Measurements from ENCODE around the gene ZFAND5. TPM values are rescaled to one million over a fixed set of nuclear protein-coding genes. Genes with fewer than 3 reads are reported as not detected.

ZFAND5 gene, protein sequence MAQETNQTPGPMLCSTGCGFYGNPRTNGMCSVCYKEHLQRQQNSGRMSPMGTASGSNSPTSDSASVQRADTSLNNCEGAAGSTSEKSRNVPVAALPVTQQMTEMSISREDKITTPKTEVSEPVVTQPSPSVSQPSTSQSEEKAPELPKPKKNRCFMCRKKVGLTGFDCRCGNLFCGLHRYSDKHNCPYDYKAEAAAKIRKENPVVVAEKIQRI
- total RNA-seq (100 to 1,000 TPM; 180 to 369 TPM), polyA plus RNA-seq (100 to 1,000 TPM; 147 to 159 TPM)
- long read RNA-seq, donor 1, transcript ZFAND5-204 (6 exons, 2,686 nt): minor isoform, 10 of 47 reads
- long read RNA-seq, donor 1, transcript ZFAND5-205 (7 exons, 2,785 nt): major isoform, 24 of 47 reads
- long read RNA-seq, donor 1, partial matches to known transcripts: 6 of 47 reads
- long read RNA-seq, donor 1, other reads (novel, unspliced or antisense): 0 of 47 reads
- long read RNA-seq, donor 2, transcript ZFAND5-205 (7 exons, 2,785 nt): major isoform, 9 of 17 reads
- long read RNA-seq, donor 2, partial matches to known transcripts: 7 of 17 reads
- long read RNA-seq, donor 2, other reads (novel, unspliced or antisense): 0 of 17 reads
- long read RNA-seq, donor 3, transcript ZFAND5-205 (7 exons, 2,785 nt): major isoform, 6 of 14 reads
- long read RNA-seq, donor 3, transcript ZFAND5-204 (6 exons, 2,686 nt): minor isoform, 5 of 14 reads
- long read RNA-seq, donor 3, partial matches to known transcripts: 0 of 14 reads
- long read RNA-seq, donor 3, other reads (novel, unspliced or antisense): 0 of 14 reads
- long read RNA-seq, donor 4, partial matches to known transcripts: 22 of 30 reads
- long read RNA-seq, donor 4, other reads (novel, unspliced or antisense): 0 of 30 reads
- long read RNA-seq, donor 5, transcript ZFAND5-204 (6 exons, 2,686 nt): minor isoform, 17 of 55 reads
- long read RNA-seq, donor 5, transcript ZFAND5-205 (7 exons, 2,785 nt): major isoform, 23 of 55 reads
- long read RNA-seq, donor 5, transcript ZFAND5-206 (4 exons, 553 nt): minor isoform, 6 of 55 reads
- long read RNA-seq, donor 5, partial matches to known transcripts: 7 of 55 reads
- long read RNA-seq, donor 5, other reads (novel, unspliced or antisense): 0 of 55 reads

DNA sequence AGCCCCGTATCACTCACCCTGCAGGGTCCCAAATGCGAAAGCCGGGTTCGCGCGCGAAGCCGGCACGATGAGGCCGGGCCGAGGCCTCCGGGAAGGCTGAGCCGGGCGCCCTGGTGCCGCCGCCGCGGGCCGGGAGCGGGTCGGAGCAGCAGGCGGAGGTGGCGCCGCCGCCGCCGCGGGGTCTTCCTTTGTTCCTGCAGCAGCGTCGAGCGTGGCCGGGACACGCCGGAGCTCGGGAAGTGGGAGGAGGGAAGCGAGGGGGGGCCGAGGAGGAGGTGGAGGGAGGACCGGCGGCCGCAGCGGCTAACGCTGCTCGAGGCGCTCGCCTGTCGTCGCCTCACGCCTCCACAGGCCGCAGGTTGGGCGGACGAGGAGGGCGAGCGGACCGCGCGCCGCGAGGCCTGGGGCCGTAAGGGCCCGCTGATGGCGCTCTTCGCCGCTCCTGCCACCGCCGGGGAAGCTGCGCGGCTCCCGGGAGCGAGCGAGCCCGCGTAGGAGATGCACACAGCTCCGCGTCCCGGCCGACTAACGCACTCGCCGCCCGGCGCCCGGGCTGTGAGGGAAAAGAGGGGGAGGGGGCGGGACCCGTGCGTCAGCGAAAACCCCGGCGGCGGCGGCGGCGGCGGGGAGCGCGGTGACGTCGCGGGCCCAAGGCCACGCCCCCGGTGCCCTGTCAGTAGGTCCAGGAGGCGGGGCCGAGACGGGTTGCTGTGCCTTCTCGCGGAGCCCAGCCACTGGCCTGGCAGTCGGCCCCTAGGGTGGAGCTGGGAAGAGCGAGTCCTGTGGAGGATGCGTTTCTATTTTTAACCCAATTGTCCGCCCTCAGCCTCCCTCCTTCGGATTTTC is at the start of gene ZFAND5:
ZFAND5 (minus strand) TSS at position 530 of the 846 bp plus-strand sequence. CDS start 4,430 bp downstream, outside the sequence.
- peak; percentile 92 for ATAC-seq (ENCODE audit: insufficient read depth, low FRiP score)
- peaks cover 2 to 40% (median 12%) of the 10 kb centered on the region in 5 donors for H3K4me1 ChIP-seq (ENCODE audit: control insufficient read depth in 5 of 5, insufficient read depth in 5 of 5, low read length in 5 of 5)
- peak within 1 kb of the TSS; percentile 88 for H3K4me3 ChIP-seq
- no peaks in the 10 kb centered on the region for H3K27me3 ChIP-seq (ENCODE audit: control insufficient read depth in 3 of 3, insufficient read depth in 3 of 3, low read length in 2 of 3)
- H3K9me3 ChIP-seq (ENCODE audit: control insufficient read depth in 4 of 4, insufficient read depth in 3 of 4, low read length in 3 of 4): no peaks in the 10 kb centered on the region
- peak; percentile 98 to 99 (median 99) for DNase-seq
- peaks cover 1 to 13% (median 5%) of the 10 kb centered on the region in 4 donors for H3K36me3 ChIP-seq (ENCODE audit: control insufficient read depth in 4 of 4, insufficient read depth in 4 of 4, low read length in 4 of 4)
- TF ChIP-seq, protein P1, sequence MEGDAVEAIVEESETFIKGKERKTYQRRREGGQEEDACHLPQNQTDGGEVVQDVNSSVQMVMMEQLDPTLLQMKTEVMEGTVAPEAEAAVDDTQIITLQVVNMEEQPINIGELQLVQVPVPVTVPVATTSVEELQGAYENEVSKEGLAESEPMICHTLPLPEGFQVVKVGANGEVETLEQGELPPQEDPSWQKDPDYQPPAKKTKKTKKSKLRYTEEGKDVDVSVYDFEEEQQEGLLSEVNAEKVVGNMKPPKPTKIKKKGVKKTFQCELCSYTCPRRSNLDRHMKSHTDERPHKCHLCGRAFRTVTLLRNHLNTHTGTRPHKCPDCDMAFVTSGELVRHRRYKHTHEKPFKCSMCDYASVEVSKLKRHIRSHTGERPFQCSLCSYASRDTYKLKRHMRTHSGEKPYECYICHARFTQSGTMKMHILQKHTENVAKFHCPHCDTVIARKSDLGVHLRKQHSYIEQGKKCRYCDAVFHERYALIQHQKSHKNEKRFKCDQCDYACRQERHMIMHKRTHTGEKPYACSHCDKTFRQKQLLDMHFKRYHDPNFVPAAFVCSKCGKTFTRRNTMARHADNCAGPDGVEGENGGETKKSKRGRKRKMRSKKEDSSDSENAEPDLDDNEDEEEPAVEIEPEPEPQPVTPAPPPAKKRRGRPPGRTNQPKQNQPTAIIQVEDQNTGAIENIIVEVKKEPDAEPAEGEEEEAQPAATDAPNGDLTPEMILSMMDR (IDR thresholded peaks at IDR 0.05; ENCODE audit: control extremely low read depth, extremely low read depth): no peak
- peak within 1 kb of the TSS; percentile 94 to 99 for H3K9ac ChIP-seq (ENCODE audit: insufficient read depth in 1 of 2, low read length in 2 of 2)
- H3K27ac ChIP-seq (ENCODE audit: low read depth in 1 of 2, low read length in 1 of 2): peak within 1 kb of the TSS; percentile 100
- 0% methylated on average over 81 to 110 of the region's 110 CpGs for WGBS, 2 donors

DNA sequence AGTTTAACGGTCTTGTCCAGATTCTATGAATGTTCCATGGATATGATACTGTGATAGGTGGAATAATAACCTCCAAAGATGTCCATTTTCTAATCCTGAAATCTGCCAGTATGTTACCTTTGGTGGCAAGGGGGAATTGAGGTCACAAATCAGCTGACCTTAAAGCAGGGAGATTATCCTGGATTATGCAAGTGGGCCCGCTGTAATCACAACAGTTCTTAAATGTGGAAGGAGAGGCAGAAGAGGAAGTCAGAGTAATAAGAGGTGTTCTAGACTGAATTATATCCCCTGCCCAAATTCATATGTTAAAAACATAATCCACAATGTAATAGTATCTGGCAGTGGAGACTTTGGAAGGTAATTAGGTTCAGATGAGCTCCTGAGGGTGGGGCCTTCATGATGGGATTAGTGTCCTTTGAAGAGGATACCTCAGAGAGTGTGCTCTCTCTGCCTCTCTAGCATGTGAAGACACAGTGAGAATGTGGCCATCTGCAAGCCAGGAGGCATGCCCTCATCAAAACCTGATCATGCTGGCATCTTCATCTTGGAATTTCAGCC is 47.6 kb upstream of the ZFAND5 start:
- no peak overlapping the region for H3K4me3 ChIP-seq
- DNase-seq: no peak
- no peaks in the 10 kb centered on the region for H3K27me3 ChIP-seq (ENCODE audit: control insufficient read depth in 3 of 3, insufficient read depth in 3 of 3, low read length in 2 of 3)
- H3K9ac ChIP-seq (ENCODE audit: insufficient read depth in 1 of 2, low read length in 2 of 2): no peak overlapping the region
- no peaks in the 10 kb centered on the region for H3K36me3 ChIP-seq (ENCODE audit: control insufficient read depth in 4 of 4, insufficient read depth in 4 of 4, low read length in 4 of 4)
- WGBS, 2 donors: 70 to 79% methylated on average over 2 of the region's 2 CpGs
- no peaks in the 10 kb centered on the region for H3K4me1 ChIP-seq (ENCODE audit: control insufficient read depth in 5 of 5, insufficient read depth in 5 of 5, low read length in 5 of 5)
- no peak overlapping the region for H3K27ac ChIP-seq (ENCODE audit: low read depth in 1 of 2, low read length in 1 of 2)
- no peaks in the 10 kb centered on the region for H3K9me3 ChIP-seq (ENCODE audit: control insufficient read depth in 4 of 4, insufficient read depth in 3 of 4, low read length in 3 of 4)
- TF ChIP-seq, protein P1 (IDR thresholded peaks at IDR 0.05; ENCODE audit: control extremely low read depth, extremely low read depth): no peak
- ATAC-seq (ENCODE audit: insufficient read depth, low FRiP score): no peak

DNA sequence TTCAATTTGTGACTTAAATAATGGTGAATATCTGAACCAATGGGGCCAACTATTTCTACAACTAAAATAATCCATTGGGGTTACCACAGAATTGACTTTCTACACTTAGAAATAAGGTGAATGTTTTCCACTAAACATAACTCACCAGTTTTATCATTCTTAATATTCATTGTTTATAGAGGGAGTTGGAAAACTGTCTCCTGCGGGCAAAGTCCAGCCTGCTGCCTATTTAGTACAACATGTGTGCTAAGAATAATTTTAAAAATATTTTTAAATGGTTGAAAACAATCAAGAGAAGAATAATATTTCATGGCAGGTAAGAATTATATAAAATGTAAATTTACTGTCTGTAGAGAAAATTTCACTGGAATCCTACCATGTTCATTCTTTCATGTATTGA is 45.2 kb upstream of the ZFAND5 start:
- Histone ChIP-seq H3K4me1 (ENCODE audit: control insufficient read depth in 5 of 5, insufficient read depth in 5 of 5, low read length in 5 of 5) (no peaks in the 10 kb centered on the region), H3K9ac (ENCODE audit: insufficient read depth in 1 of 2, low read length in 2 of 2) (no peak overlapping the region), H3K27me3 (ENCODE audit: control insufficient read depth in 3 of 3, insufficient read depth in 3 of 3, low read length in 2 of 3) (no peaks in the 10 kb centered on the region), H3K36me3 (ENCODE audit: control insufficient read depth in 4 of 4, insufficient read depth in 4 of 4, low read length in 4 of 4) (no peaks in the 10 kb centered on the region), H3K9me3 (ENCODE audit: control insufficient read depth in 4 of 4, insufficient read depth in 3 of 4, low read length in 3 of 4) (no peaks in the 10 kb centered on the region), H3K4me3 (no peak overlapping the region), H3K27ac (ENCODE audit: low read depth in 1 of 2, low read length in 1 of 2) (no peak overlapping the region)
- TF ChIP-seq, protein P1 (IDR thresholded peaks at IDR 0.05; ENCODE audit: control extremely low read depth, extremely low read depth): no peak
- ATAC-seq (ENCODE audit: insufficient read depth, low FRiP score): no peak
- no peak for DNase-seq
- 93 to 98% methylated on average over 1 of the region's 1 CpG for WGBS, 2 donors
